Panc1 (cell line): ENCODE data around the gene LRP1B. TPM values are rescaled to one million over a fixed set of nuclear protein-coding genes. Genes with fewer than 3 reads are reported as not detected.
"Not testable (repeated sequence)": the region's sequence is repeated elsewhere in the genome, so short reads cannot be mapped to it uniquely, and the experiment has no call there.

Source experiments
- ATAC-seq: fragments of 200-7000 bp; cut with Tn5 transposase; 2 replicates; pipeline ENCODE4 v1.9.1; 2020; ENCODE audit warnings: mild to moderate bottlenecking, moderate library complexity
- BruUV-seq: library from RNA; stranded (reverse); fragments of 400-500 nt; replicated peaks from 2 replicates; lab custom pipeline; 2021; lab: Mats Ljungman, UMichigan
- CTCF ChIA-PET: fragments of 300-600 bp; sonication (Branson Sonifier 250); formaldehyde crosslinking; loops from one replicate; lab custom pipeline; 2022; ENCODE audit warnings: antibody characterized with exemption; lab: Charles Lee
- POLR2A ChIA-PET: fragments of 300-600 bp; sonication (Branson Sonifier 250); formaldehyde crosslinking; loops from one replicate; lab custom pipeline; 2022; ENCODE audit warnings: antibody characterized with exemption; lab: Charles Lee
- DNase-seq: peaks from one replicate; pipeline ENCODE4 v3.0.0-alpha.2; 2010; ENCODE audit warnings: low read depth, low spot score
- H3K27ac ChIP-seq: 2 replicates; pipeline ENCODE4 v1.5.1; 2011; ENCODE audit warnings: mild to moderate bottlenecking, low read length, inconsistent platforms
- H3K27me3 ChIP-seq: fragments of 200-500 bp; sonication (Bioruptor generic); 2 replicates; pipeline ENCODE4 v1.6.0; 2014; ENCODE audit warnings: low read length, inconsistent platforms; ENCODE audit not compliant: control insufficient read depth, insufficient read depth
- H3K36me3 ChIP-seq: fragments of 200-500 bp; sonication (Bioruptor generic); 2 replicates; pipeline ENCODE4 v1.5.1; 2014; ENCODE audit warnings: inconsistent platforms, mild to moderate bottlenecking, low read length, moderate library complexity; ENCODE audit not compliant: control insufficient read depth, insufficient read depth
- H3K4me1 ChIP-seq: 2 replicates; pipeline ENCODE4 v1.5.1; 2011; ENCODE audit warnings: inconsistent platforms, mild to moderate bottlenecking, low read length, moderate library complexity; ENCODE audit not compliant: control insufficient read depth, insufficient read depth
- H3K4me3 ChIP-seq, 2 experiments: 2 replicates each; pipeline ENCODE4 v1.5.1; 2011 to 2012; ENCODE audit warnings: low read depth in 2 of 2, low read length in 2 of 2, mild to moderate bottlenecking in 2 of 2, inconsistent platforms in 1 of 2, moderate library complexity in 1 of 2
- H3K9me3 ChIP-seq: fragments of 200-500 bp; sonication (Bioruptor generic); 2 replicates; pipeline ENCODE4 v1.5.1; 2014; ENCODE audit warnings: low read depth, mild to moderate bottlenecking, inconsistent platforms, low read length, moderate library complexity; ENCODE audit not compliant: control insufficient read depth, insufficient read depth
- POLR2AphosphoS5 ChIP-seq: IDR thresholded peaks from 2 replicates; pipeline ENCODE4 v1.6.1; 2012; ENCODE audit warnings: mild to moderate bottlenecking, low read depth, low read length, moderate library complexity
- SIN3A ChIP-seq: IDR thresholded peaks from 2 replicates; pipeline ENCODE4 v1.6.1; 2012; ENCODE audit warnings: low read depth, mild to moderate bottlenecking, low read length, moderate library complexity, borderline replicate concordance; ENCODE audit not compliant: insufficient read depth
- TCF7L2 ChIP-seq: IDR thresholded peaks from 2 replicates; pipeline ENCODE4 v1.6.1; 2011; ENCODE audit warnings: mild to moderate bottlenecking, low read depth, low read length, inconsistent platforms
- in situ Hi-C: cut with HindIII; loops from 2 replicates; pipeline ENCODE4 v1.10.0; 2016; ENCODE audit warnings: low sequenced_read_pairs, low pct_unique_long_range_greater_than_20kb
- intact Hi-C: fragments of 100-400 bp; cut with micrococcal nuclease; formaldehyde crosslinking; loops from one replicate; pipeline ENCODE4 v1.10.0; 2022; ENCODE audit not compliant: unreplicated experiment
- total RNA-seq: library from RNA; stranded (reverse); gene quantifications from one replicate; pipeline ENCODE4 v1.2.1, GENCODE V29; 2021; ENCODE audit not compliant: unreplicated experiment
- TF ChIP-seq, protein P1 (sequence below): fragments of 450-650 bp; IDR thresholded peaks from 2 replicates; pipeline ENCODE4 v1.5.1; 2017; ENCODE audit warnings: mild to moderate bottlenecking
- TF ChIP-seq, protein P2 (sequence below), 2 experiments: IDR thresholded peaks; 2 replicates each; pipeline ENCODE4 v1.6.1; 2011 to 2012; ENCODE audit warnings: low read depth in 2 of 2, control low read depth in 1 of 2, low read length in 1 of 2, mild to moderate bottlenecking in 1 of 2, moderate library complexity in 1 of 2; ENCODE audit not compliant: insufficient read depth in 1 of 2

LRP1B gene
- total RNA-seq, 1 experiment from 2014 or later = 0.54 TPM

DNA sequence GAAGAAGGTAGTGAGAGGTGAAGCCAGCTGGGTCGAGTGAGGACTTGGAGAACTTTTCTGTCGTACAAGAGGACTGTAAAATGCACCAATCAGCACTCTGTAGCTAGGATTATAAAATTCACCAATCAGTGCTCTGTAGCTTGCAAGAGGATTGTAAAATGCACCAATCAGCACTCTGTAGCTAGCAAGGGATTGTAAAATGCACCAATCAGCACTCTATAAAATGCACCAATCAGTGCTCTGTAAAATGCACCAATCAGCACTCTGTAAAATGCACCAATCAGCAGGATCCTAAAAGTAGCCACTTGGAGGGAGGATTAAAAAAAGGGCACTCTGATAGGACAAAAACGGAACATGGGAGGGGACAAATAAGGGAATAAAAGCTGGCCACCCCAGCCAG is 315.5 kb downstream of the LRP1B start:
- H3K27ac ChIP-seq, H3K4me1 ChIP-seq, H3K4me3 ChIP-seq, H3K36me3 ChIP-seq, intact Hi-C loops, BruUV-seq, H3K9me3 ChIP-seq, POLR2A ChIA-PET, CTCF ChIA-PET, ATAC-seq, in situ Hi-C loops, H3K27me3 ChIP-seq, DNase-seq: not testable (repeated sequence)

DNA sequence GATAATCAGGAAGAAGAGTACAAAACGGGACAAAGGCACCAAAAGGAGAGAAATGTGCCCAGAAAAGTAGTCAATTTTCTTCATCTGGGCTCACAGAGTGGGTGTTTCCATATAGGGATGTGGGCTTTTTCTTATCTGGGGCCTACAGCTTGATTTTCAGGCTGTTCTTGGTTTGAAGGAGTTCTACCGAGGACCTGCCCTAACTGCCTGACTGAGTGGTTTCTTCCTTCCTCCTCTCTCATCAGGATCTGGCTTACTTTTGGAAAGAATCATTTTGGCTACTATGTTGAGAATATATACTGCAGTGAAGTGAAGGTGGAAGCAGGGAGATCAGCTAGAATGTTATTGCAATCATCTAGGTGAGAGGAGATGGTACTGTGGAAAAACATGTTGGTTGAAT is 316.7 kb downstream of the LRP1B start:
- ATAC-seq (no peak), DNase-seq (no peak)
- Histone ChIP-seq H3K27ac (no peak overlapping the region), H3K27me3 (no peaks in the 10 kb centered on the region), H3K4me1 (no peaks in the 10 kb centered on the region), H3K9me3 (peaks cover 4% of the 10 kb centered on the region; the same call in 1 of the 2 replicates), H3K36me3 (no peaks in the 10 kb centered on the region), H3K4me3 (no peak overlapping the region)
- POLR2A ChIA-PET = no interaction called here
- intact Hi-C loops = no loop called here
- TF ChIP-seq POLR2AphosphoS5 (no peak), TCF7L2 (no peak), SIN3A (no peak)
- TF ChIP-seq, protein P1, sequence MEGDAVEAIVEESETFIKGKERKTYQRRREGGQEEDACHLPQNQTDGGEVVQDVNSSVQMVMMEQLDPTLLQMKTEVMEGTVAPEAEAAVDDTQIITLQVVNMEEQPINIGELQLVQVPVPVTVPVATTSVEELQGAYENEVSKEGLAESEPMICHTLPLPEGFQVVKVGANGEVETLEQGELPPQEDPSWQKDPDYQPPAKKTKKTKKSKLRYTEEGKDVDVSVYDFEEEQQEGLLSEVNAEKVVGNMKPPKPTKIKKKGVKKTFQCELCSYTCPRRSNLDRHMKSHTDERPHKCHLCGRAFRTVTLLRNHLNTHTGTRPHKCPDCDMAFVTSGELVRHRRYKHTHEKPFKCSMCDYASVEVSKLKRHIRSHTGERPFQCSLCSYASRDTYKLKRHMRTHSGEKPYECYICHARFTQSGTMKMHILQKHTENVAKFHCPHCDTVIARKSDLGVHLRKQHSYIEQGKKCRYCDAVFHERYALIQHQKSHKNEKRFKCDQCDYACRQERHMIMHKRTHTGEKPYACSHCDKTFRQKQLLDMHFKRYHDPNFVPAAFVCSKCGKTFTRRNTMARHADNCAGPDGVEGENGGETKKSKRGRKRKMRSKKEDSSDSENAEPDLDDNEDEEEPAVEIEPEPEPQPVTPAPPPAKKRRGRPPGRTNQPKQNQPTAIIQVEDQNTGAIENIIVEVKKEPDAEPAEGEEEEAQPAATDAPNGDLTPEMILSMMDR = no peak
- no TSS peak for BruUV-seq
- CTCF ChIA-PET = no interaction called here
- in situ Hi-C loops = no loop called here

DNA sequence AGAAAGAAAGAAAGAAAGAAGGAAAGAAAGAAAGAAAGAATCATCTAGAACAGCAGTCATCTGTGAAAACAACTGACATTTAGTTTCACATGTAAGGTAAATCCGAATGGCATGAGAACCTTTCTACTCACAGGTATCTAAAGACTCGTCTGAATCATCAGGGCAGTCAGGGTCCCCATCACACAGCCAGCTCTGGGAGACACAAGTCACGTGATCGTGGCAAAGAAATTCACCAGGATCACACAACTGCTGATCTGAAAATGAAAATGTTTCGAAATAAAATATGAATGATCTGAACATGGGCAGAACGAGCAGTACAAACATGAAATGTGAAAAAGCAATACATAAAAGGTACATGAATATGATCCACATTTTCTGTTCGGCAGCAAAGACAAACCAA is 320.7 kb downstream of the LRP1B start:
- ATAC-seq (no peak), DNase-seq (no peak)
- TF ChIP-seq TCF7L2 (no peak), POLR2AphosphoS5 (no peak), SIN3A (no peak)
- TF ChIP-seq, protein P1 = no peak
- TF ChIP-seq, protein P2, sequence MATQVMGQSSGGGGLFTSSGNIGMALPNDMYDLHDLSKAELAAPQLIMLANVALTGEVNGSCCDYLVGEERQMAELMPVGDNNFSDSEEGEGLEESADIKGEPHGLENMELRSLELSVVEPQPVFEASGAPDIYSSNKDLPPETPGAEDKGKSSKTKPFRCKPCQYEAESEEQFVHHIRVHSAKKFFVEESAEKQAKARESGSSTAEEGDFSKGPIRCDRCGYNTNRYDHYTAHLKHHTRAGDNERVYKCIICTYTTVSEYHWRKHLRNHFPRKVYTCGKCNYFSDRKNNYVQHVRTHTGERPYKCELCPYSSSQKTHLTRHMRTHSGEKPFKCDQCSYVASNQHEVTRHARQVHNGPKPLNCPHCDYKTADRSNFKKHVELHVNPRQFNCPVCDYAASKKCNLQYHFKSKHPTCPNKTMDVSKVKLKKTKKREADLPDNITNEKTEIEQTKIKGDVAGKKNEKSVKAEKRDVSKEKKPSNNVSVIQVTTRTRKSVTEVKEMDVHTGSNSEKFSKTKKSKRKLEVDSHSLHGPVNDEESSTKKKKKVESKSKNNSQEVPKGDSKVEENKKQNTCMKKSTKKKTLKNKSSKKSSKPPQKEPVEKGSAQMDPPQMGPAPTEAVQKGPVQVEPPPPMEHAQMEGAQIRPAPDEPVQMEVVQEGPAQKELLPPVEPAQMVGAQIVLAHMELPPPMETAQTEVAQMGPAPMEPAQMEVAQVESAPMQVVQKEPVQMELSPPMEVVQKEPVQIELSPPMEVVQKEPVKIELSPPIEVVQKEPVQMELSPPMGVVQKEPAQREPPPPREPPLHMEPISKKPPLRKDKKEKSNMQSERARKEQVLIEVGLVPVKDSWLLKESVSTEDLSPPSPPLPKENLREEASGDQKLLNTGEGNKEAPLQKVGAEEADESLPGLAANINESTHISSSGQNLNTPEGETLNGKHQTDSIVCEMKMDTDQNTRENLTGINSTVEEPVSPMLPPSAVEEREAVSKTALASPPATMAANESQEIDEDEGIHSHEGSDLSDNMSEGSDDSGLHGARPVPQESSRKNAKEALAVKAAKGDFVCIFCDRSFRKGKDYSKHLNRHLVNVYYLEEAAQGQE (IDR thresholded peaks at IDR 0.05; ENCODE audit: insufficient read depth in 1 of 2, low read depth in 2 of 2, low read length in 1 of 2) = no peak
- no peak overlapping the region for H3K27ac ChIP-seq
- no peaks in the 10 kb centered on the region for H3K4me1 ChIP-seq
- no peaks in the 10 kb centered on the region for H3K27me3 ChIP-seq
- H3K36me3 ChIP-seq = no peaks in the 10 kb centered on the region
- in situ Hi-C loops = no loop called here
- intact Hi-C loops = no loop called here
- H3K4me3 ChIP-seq = no peak overlapping the region
- H3K9me3 ChIP-seq = peaks cover 4% of the 10 kb centered on the region; the same call in 1 of the 2 replicates
- ChIA-PET CTCF (interaction anchor here (0.6 kb wide), 1 partner anchor 99 kb away, joined by 3 read pairs; no protein-coding TSS in a partner anchor), POLR2A (no interaction called here)
- BruUV-seq = no TSS peak
